GM19099 (cell line): ENCODE measurements around the gene HDDC3.

Experiments
- POLR2A ChIP-seq: IDR thresholded peaks from 3 replicates; pipeline ENCODE4 v1.6.1; 2011; ENCODE audit warnings: low read depth; ENCODE audit not compliant: insufficient read length; ENCODE audit errors: extremely low read depth

HDDC3 gene

DNA sequence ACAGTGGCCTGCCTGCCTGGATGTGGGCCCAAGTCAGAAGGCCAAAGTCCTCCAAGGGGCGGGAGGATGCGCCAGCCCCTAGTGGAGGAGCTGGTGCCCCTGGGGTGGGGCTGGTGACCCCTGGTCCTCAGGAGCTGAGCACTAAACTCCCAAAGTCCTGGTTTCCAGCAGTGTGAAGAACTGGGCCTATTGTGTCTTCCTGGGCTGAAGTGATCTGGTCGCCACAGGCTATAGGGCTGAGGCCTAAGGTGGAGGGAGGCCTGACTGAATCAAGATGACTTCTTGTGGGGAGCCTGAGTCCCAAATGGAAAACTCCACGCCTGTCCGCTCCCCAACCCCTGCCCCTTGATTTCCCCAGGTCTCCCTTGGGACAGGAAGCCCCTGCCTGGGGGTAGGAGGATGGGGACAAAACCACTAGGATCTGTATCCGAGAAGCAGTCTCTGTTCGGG, 48.8 kb downstream of the HDDC3 start:
- TF ChIP-seq POLR2A: no peak

DNA sequence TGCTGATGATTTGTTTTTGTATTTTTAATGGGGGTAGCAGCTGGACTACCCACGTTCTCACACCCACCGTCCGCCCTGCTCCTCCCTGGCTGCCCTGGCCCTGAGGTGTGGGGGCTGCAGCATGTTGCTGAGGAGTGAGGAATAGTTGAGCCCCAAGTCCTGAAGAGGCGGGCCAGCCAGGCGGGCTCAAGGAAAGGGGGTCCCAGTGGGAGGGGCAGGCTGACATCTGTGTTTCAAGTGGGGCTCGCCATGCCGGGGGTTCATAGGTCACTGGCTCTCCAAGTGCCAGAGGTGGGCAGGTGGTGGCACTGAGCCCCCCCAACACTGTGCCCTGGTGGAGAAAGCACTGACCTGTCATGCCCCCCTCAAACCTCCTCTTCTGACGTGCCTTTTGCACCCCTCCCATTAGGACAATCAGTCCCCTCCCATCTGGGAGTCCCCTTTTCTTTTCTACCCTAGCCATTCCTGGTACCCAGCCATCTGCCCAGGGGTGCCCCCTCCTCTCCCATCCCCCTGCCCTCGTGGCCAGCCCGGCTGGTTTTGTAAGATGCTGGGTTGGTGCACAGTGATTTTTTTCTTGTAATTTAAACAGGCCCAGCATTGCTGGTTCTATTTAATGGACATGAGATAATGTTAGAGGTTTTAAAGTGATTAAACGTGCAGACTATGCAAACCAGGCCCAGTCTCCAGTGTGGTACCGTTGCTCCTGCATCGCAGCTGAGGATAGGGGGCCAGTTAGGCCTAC, 49.4 kb downstream of the HDDC3 start:
- TF ChIP-seq POLR2A: no peak

DNA sequence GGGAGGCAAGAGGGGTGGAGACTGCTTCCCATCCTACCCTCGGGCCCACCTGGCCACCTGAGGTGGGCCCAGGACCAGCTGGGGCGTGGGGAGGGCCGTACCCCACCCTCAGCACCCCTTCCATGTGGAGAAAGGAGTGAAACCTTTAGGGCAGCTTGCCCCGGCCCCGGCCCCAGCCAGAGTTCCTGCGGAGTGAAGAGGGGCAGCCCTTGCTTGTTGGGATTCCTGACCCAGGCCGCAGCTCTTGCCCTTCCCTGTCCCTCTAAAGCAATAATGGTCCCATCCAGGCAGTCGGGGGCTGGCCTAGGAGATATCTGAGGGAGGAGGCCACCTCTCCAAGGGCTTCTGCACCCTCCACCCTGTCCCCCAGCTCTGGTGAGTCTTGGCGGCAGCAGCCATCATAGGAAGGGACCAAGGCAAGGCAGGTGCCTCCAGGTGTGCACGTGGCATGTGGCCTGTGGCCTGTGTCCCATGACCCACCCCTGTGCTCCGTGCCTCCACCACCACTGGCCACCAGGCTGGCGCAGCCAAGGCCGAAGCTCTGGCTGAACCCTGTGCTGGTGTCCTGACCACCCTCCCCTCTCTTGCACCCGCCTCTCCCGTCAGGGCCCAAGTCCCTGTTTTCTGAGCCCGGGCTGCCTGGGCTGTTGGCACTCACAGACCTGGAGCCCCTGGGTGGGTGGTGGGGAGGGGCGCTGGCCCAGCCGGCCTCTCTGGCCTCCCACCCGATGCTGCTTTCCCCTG, 50.2 kb downstream of the HDDC3 start:
- no peak for TF ChIP-seq POLR2A

DNA sequence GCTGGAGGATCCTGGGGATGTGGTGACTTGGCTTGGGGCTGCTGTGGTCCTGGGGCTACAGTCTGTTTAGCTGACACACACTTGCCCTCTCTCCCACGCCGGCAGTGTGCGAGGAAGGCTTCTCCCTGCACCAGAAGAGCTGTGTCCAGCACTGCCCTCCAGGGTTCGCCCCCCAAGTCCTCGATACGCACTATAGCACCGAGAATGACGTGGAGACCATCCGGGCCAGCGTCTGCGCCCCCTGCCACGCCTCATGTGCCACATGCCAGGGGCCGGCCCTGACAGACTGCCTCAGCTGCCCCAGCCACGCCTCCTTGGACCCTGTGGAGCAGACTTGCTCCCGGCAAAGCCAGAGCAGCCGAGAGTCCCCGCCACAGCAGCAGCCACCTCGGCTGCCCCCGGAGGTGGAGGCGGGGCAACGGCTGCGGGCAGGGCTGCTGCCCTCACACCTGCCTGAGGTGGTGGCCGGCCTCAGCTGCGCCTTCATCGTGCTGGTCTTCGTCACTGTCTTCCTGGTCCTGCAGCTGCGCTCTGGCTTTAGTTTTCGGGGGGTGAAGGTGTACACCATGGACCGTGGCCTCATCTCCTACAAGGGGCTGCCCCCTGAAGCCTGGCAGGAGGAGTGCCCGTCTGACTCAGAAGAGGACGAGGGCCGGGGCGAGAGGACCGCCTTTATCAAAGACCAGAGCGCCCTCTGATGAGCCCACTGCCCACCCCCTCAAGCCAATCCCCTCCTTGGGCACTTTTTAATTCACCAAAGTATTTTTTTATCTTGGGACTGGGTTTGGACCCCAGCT, 51.0 kb downstream of the HDDC3 start:
- TF ChIP-seq POLR2A: no peak

DNA sequence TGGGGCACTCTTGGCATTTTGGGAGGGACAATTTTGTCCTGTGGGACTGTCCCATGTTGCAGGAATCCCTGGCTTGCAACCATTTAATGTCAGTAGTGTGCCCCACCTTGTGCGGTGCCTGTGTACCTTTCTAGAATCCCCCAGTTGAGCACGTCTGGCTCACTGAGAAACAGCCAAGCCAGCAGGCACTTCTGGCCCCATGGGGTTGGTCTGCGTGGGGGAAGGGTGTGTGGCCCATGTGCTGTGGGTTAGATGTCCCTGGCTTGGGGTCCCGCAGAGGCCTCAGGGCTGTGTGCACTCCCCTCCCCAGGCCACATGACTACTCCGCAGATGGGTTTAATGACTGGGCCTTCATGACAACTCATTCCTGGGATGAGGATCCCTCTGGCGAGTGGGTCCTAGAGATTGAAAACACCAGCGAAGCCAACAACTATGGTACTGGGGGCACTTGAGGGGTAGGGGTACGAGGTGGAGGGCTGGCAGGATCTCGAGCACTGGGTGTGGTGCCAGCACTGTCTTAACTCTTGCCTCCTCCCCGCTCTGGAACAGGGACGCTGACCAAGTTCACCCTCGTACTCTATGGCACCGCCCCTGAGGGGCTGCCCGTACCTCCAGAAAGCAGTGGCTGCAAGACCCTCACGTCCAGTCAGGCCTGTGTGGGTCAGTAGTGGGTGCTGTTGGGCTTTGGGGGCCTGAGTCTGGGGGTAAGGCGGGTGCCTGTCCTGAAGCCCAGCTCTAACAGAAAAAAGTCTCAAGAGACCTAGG, 51.8 kb downstream of the HDDC3 start:
- no peak for TF ChIP-seq POLR2A
